SH-SY5Y (cell line): ENCODE measurements around the gene SLC22A12.

Experiments
- GATA2 ChIP-seq: IDR thresholded peaks from 2 replicates; pipeline ENCODE4 v1.6.1; 2011; ENCODE audit warnings: mild to moderate bottlenecking, low read depth, low read length
- GATA3 ChIP-seq: IDR thresholded peaks from 2 replicates; pipeline ENCODE4 v1.6.1; 2011; ENCODE audit warnings: low read depth, mild to moderate bottlenecking, low read length, moderate library complexity

SLC22A12 gene

GRCh38 chr11:64601605-64602465 lies 10.8 kb downstream of the SLC22A12 start:
- TF ChIP-seq GATA3 (no peak), GATA2 (no peak)

- no peak for TF ChIP-seq GATA2
- TF ChIP-seq GATA3: no peak
Observed at GRCh38 chr11:64602466-64603070, 11.5 kb downstream of the SLC22A12 start.

- TF ChIP-seq GATA2 (no peak), GATA3 (no peak)
Observed at GRCh38 chr11:64603411-64604110, 12.5 kb downstream of the SLC22A12 start.

GRCh38 chr11:64604458-64605243 lies 13.6 kb downstream of the SLC22A12 start:
- TF ChIP-seq GATA2: no peak
- TF ChIP-seq GATA3: no peak

GRCh38 chr11:64605244-64605560 lies 14.2 kb downstream of the SLC22A12 start:
- TF ChIP-seq GATA3 (no peak), GATA2 (no peak)

GRCh38 chr11:64605656-64606585 lies 14.9 kb downstream of the SLC22A12 start:
- no peak for TF ChIP-seq GATA3
- TF ChIP-seq GATA2: no peak

GRCh38 chr11:64606796-64607380 lies 15.9 kb downstream of the SLC22A12 start:
- TF ChIP-seq GATA3: no peak
- no peak for TF ChIP-seq GATA2

GRCh38 chr11:64607381-64607985 lies 16.5 kb downstream of the SLC22A12 start:
- TF ChIP-seq GATA2 (no peak), GATA3 (no peak)

GRCh38 chr11:64608046-64608445 lies 17.0 kb downstream of the SLC22A12 start:
- TF ChIP-seq GATA3 (no peak), GATA2 (no peak)

- no peak for TF ChIP-seq GATA3
- no peak for TF ChIP-seq GATA2
Observed at GRCh38 chr11:64608636-64609035, 17.6 kb downstream of the SLC22A12 start.

- no peak for TF ChIP-seq GATA3
Observed at GRCh38 chr11:64609436-64610047, 18.5 kb downstream of the SLC22A12 start.

- TF ChIP-seq GATA2 (no peak), GATA3 (no peak)
Observed at GRCh38 chr11:64610596-64610995, 19.6 kb downstream of the SLC22A12 start.
